Right lobe of liver (tissue), 6 donors: ENCODE results near the gene RPL27. TPM values are rescaled to one million over a fixed set of nuclear protein-coding genes. Genes with fewer than 3 reads are reported as not detected.
A peak's percentile ranks its signal among the peaks of the same experiment; 100 is the strongest.

Experiments used
- ATAC-seq, 4 donors: fragments of 200-7000 bp; cut with Tn5 transposase; one replicate each; pipeline ENCODE4 v1.9.1; 2020; ENCODE audit warnings: mild to moderate bottlenecking in 4 of 4, moderate library complexity in 4 of 4
- DNase-seq, 3 donors: peaks; one replicate each; pipeline ENCODE4 v3.0.0-alpha.2; 2020
- H3K27ac ChIP-seq, 3 donors: fragments of 200-600 bp; one replicate each; pipeline ENCODE4 v1.8.0; 2022
- H3K27me3 ChIP-seq, 2 donors: fragments of 200-600 bp; one replicate each; pipeline ENCODE4 v1.8.0; 2022
- H3K36me3 ChIP-seq, 4 donors: fragments of 200-600 bp; sonication (generic) in 1 of 4; one replicate each; pipeline versions ENCODE4 v1.5.1 to v1.8.0; 2017 to 2022; ENCODE audit warnings: control low read depth in 1 of 4
- H3K4me1 ChIP-seq, 4 donors: fragments of 200-600 bp; sonication (generic) in 1 of 4; one replicate each; pipeline versions ENCODE4 v1.5.1 to v1.8.0; 2017 to 2022; ENCODE audit warnings: control low read depth in 1 of 4
- H3K4me3 ChIP-seq, 3 donors: fragments of 200-600 bp; one replicate each; pipeline ENCODE4 v1.8.0; 2022
- H3K9me3 ChIP-seq, 4 donors: fragments of 200-600 bp; sonication (generic) in 1 of 4; one replicate each; pipeline versions ENCODE4 v1.5.1 to v1.8.0; 2017 to 2022; ENCODE audit warnings: control low read depth in 1 of 4
- POLR2A ChIP-seq: fragments of 450-650 bp; IDR thresholded peaks from one replicate; pipeline ENCODE4 v1.6.1; 2017; ENCODE audit warnings: antibody characterized with exemption, mild to moderate bottlenecking
- WGBS: methylation state at CpG from one replicate; pipeline ENCODE4 v1.1.6; 2018; ENCODE audit warnings: low coverage, low lambda C conversion rate; ENCODE audit not compliant: insufficient coverage; ENCODE audit errors: missing lambda C conversion rate; 5-methylcytosine and 5-hydroxymethylcytosine counted together
- intact Hi-C, 2 donors: fragments of 100-400 bp; cut with DNase I; formaldehyde crosslinking; loops; one replicate each; pipeline versions ENCODE4 v1.11.2 to v1.14.1; 2022
- total RNA-seq, 6 experiments: library from RNA; depleted of rRNA in 2 of 6; stranded (reverse); fragments of >200 nt in 2 of 6; fragmentation: NEBNext Ultra II Directional in 3 of 6; extraction: Animal tissue kit (Norgen Biotek cat#: 25700) in 3 of 6; gene quantifications; one replicate each; pipeline versions ENCODE4 v1.1.0 to v1.2.4, GENCODE V29; 2016 to 2023
- TF ChIP-seq, protein P1 (sequence below), 4 donors: fragments of 200-600 bp in 3 of 4; fragments of 450-650 bp in 1 of 4; IDR thresholded peaks; one replicate each; pipeline versions ENCODE4 v1.5.1 to v1.8.0; 2016 to 2022; ENCODE audit warnings: antibody characterized with exemption in 4 of 4, mild to moderate bottlenecking in 2 of 4
- donor health status: DM: no; HTN: yes; CAD: no.
- donor health status: DM: no; HTN: no; CAD: no.
- donor health status: DM: no; HTN: no; CAD: no.
- donor health status: DM: no; HTN: yes; CAD: no.
- donor health status: DM: no; HTN: yes; CAD: no.

Gene RPL27
- total RNA-seq, 6 experiments from 2014 or later, result 229 to 528 (median 316) TPM

DNA sequence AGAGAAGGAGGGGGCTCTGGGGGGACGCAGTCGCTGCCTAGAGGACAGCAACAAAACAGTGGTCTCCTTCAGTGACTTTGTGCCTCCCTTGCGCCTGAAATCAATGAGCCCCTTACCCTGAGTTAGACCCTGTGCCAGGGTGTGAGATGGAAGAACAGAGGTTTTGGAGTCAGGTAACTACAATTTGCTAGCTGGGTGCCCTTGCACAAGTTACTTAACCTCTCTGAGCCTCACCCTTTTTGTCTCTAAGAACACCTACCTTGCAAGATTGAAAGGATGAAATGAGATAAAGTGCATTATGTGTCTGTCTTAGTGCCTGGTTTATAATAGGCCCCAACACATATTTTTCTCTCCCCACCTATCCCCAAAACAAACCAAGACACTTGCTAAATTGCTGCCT lies 36.7 kb downstream of the RPL27 start:
- Histone ChIP-seq H3K36me3 (no peaks in the 10 kb centered on the region), H3K9me3 (no peaks in the 10 kb centered on the region), H3K4me1 (peaks cover 0 to 12% (median 2%) of the 10 kb centered on the region in 4 donors), H3K4me3 (no peak overlapping the region), H3K27me3 (no peaks in the 10 kb centered on the region), H3K27ac (no peak overlapping the region)
- WGBS, result 80% methylated on average over 2 of the region's 3 CpGs
- DNase-seq, result no peak
- intact Hi-C loops, result no loop called here
- no peak for TF ChIP-seq POLR2A
- TF ChIP-seq, protein P1, sequence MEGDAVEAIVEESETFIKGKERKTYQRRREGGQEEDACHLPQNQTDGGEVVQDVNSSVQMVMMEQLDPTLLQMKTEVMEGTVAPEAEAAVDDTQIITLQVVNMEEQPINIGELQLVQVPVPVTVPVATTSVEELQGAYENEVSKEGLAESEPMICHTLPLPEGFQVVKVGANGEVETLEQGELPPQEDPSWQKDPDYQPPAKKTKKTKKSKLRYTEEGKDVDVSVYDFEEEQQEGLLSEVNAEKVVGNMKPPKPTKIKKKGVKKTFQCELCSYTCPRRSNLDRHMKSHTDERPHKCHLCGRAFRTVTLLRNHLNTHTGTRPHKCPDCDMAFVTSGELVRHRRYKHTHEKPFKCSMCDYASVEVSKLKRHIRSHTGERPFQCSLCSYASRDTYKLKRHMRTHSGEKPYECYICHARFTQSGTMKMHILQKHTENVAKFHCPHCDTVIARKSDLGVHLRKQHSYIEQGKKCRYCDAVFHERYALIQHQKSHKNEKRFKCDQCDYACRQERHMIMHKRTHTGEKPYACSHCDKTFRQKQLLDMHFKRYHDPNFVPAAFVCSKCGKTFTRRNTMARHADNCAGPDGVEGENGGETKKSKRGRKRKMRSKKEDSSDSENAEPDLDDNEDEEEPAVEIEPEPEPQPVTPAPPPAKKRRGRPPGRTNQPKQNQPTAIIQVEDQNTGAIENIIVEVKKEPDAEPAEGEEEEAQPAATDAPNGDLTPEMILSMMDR (IDR thresholded peaks at IDR 0.05), result no peak
- no peak for ATAC-seq

DNA sequence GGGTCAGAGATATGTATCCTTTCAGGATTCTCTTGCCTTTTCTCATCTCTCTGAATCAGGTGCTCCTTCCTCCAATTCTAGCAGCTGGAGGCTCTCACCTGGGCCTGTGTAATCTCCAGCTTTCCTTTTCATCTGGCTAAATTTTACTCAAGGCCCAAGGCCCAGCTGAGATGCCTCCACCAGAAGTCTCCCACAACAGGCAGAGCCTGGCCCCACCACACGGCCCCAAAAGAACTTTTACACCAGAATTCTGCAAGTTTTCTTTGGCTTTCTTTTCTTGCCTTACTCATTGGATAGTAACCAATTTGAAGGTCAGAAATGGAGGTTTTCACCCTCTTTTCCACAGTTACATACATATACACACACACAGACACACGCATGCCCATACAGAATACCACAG lies 41.4 kb downstream of the RPL27 start:
- intact Hi-C loops, result no loop called here
- TF ChIP-seq POLR2A, result no peak
- TF ChIP-seq, protein P1 (IDR thresholded peaks at IDR 0.05), result no peak
- Histone ChIP-seq H3K36me3 (no peaks in the 10 kb centered on the region), H3K27ac (peak overlapping the region in 2 of 3 donors; percentile 29 to 64), H3K4me3 (no peak overlapping the region), H3K27me3 (no peaks in the 10 kb centered on the region), H3K9me3 (no peaks in the 10 kb centered on the region), H3K4me1 (peaks cover 0 to 35% (median 8%) of the 10 kb centered on the region in 4 donors)
- ATAC-seq (no peak), DNase-seq (no peak)
- WGBS, result 72% methylated on average over 2 of the region's 2 CpGs

DNA sequence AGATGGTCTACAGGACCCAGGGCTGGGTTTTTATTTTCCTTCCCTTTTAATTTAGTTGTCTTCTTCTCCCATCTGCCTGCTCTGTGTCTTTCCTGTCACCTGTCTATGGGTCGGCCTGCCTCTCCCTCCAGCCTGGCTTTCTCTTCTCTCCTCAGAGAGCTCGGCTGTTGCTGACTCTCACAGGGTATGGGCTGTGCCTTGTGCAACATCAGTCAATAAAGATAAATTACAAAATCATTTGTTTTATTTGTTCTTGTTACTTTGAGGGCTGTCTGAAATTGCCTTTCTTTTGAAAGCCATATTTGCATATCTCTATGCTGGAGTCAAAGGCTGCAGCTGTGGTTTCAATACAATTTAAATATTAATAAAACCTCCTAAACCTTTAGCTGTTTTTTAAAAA lies 42.4 kb downstream of the RPL27 start:
- H3K27me3 ChIP-seq, result no peaks in the 10 kb centered on the region
- peak; percentile 92 to 96 (median 94) for ATAC-seq
- H3K4me3 ChIP-seq, result no peak overlapping the region
- H3K36me3 ChIP-seq, result no peaks in the 10 kb centered on the region
- H3K4me1 ChIP-seq, result peaks cover 0 to 36% (median 8%) of the 10 kb centered on the region in 4 donors
- no peaks in the 10 kb centered on the region for H3K9me3 ChIP-seq
- no peak for TF ChIP-seq POLR2A
- TF ChIP-seq, protein P1 (IDR thresholded peaks at IDR 0.05), result no peak
- DNase-seq, result peak; percentile 56 to 79 (median 70)
- intact Hi-C loops, result no loop called here
- 9% methylated on average over 2 of the region's 2 CpGs for WGBS
- H3K27ac ChIP-seq, result peak overlapping the region in 2 of 3 donors; percentile 29 to 64

DNA sequence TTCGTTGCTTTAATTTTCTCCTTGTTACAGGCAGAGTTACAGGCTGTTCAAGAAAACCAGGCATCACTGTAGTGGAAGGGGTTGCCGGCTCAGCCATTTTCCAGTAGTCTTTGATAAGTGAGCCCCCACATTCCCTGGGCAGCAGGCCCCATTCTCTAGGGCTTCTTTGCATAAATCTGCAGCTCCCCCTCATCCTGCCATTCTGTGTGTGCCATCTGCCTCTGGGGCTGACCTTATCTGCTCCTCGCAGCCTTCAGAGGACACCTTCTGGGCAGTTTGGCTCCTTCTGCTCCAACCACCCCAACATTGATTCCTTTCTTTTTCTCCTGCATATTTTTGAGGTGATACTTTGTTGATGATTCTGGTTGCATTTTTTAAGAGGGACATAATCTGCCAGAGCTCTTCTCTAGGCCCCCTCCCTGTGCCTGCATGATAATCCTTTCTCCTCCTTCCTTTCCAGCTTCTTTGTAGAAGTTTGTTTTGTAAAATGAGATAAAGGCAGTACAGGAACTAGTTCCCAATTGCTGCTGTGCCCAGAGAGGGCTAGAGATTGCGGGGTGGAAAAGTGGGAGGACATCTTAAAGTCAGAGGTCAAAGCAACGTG lies 43.9 kb downstream of the RPL27 start:
- H3K27me3 ChIP-seq, result no peaks in the 10 kb centered on the region
- peaks cover 0 to 36% (median 8%) of the 10 kb centered on the region in 4 donors for H3K4me1 ChIP-seq
- intact Hi-C loops, result no loop called here
- DNase-seq (no peak), ATAC-seq (no peak)
- H3K9me3 ChIP-seq, result no peaks in the 10 kb centered on the region
- no peak for TF ChIP-seq POLR2A
- TF ChIP-seq, protein P1 (IDR thresholded peaks at IDR 0.05), result no peak
- WGBS, result 80% methylated on average over 5 of the region's 5 CpGs
- no peak overlapping the region for H3K4me3 ChIP-seq
- no peak overlapping the region for H3K27ac ChIP-seq
- H3K36me3 ChIP-seq, result no peaks in the 10 kb centered on the region
